ENCODE data around the gene PPIL4.

Gene PPIL4

DNA sequence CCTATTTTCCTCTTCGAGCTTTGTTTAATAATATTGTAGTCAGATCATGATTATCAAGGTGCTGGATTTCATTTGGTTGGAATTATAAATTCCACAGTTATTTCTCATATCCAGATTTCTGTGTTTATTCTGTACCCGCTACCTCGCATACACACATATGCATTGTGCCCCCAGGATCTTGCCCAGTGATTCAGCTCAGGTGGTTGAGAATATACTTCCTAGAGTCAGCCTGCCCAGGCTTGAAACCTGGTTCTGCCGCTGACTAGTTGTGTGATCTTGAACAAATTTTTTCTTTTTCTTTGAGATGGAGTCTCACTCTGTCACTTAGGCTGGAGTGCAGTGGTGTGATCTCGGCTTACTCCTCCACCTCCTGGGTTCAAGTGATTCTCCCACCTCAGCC is 35.0 kb upstream of the PPIL4 start:
- no peaks in the 10 kb centered on the region for H3K27me3 ChIP-seq
- no peaks in the 10 kb centered on the region for H3K9me3 ChIP-seq
- no peak overlapping the region for H3K4me3 ChIP-seq (ENCODE audit: low read depth, low read length)
- DNase-seq, result no peak
- H3K4me1 ChIP-seq, result no peaks in the 10 kb centered on the region
- H3K36me3 ChIP-seq, result peaks cover 21% of the 10 kb centered on the region
- TF ChIP-seq, protein P1, sequence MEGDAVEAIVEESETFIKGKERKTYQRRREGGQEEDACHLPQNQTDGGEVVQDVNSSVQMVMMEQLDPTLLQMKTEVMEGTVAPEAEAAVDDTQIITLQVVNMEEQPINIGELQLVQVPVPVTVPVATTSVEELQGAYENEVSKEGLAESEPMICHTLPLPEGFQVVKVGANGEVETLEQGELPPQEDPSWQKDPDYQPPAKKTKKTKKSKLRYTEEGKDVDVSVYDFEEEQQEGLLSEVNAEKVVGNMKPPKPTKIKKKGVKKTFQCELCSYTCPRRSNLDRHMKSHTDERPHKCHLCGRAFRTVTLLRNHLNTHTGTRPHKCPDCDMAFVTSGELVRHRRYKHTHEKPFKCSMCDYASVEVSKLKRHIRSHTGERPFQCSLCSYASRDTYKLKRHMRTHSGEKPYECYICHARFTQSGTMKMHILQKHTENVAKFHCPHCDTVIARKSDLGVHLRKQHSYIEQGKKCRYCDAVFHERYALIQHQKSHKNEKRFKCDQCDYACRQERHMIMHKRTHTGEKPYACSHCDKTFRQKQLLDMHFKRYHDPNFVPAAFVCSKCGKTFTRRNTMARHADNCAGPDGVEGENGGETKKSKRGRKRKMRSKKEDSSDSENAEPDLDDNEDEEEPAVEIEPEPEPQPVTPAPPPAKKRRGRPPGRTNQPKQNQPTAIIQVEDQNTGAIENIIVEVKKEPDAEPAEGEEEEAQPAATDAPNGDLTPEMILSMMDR (IDR thresholded peaks at IDR 0.05; ENCODE audit: low read depth, low read length), result no peak

GRCh38 chr6:149567945-149568585 is 22.2 kb upstream of the PPIL4 start:
- H3K4me1 ChIP-seq, result no peaks in the 10 kb centered on the region; the same call in 1 of the 2 replicates
- DNase-seq, result no peak
- H3K27me3 ChIP-seq, result no peaks in the 10 kb centered on the region
- H3K4me3 ChIP-seq (ENCODE audit: low read depth, low read length), result no peak overlapping the region
- H3K9me3 ChIP-seq, result no peaks in the 10 kb centered on the region
- H3K36me3 ChIP-seq, result peaks cover 3% of the 10 kb centered on the region; the same call in 1 of the 2 replicates
- TF ChIP-seq, protein P1 (IDR thresholded peaks at IDR 0.05; ENCODE audit: low read depth, low read length), result no peak

DNA sequence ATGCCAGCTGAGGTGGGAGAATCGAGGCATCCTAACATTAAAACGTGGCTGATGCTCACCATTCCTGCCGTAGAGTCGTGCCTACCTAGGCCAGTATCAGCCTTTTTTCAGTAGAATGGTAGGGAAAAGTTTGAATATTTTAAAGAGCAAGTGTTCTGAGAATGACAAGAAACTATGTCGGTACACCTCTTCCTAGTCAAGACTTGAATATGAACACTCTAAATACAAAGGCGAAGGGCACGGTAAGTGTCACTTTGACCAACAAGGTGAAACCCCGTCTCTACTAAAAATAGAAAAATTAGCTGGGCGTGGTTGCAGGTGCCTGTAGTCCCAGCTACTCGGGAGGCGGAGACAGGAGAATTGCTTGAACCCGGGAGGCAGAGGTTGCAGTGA is 21.3 kb upstream of the PPIL4 start:
- Histone ChIP-seq H3K36me3 (no peaks in the 10 kb centered on the region; the same call in 1 of the 2 replicates), H3K9me3 (no peaks in the 10 kb centered on the region), H3K4me3 (ENCODE audit: low read depth, low read length) (peak overlapping the region; percentile 87), H3K27me3 (no peaks in the 10 kb centered on the region), H3K4me1 (no peaks in the 10 kb centered on the region; the same call in 1 of the 2 replicates)
- TF ChIP-seq, protein P1 (IDR thresholded peaks at IDR 0.05; ENCODE audit: low read depth, low read length), result no peak
- DNase-seq, result no peak

DNA sequence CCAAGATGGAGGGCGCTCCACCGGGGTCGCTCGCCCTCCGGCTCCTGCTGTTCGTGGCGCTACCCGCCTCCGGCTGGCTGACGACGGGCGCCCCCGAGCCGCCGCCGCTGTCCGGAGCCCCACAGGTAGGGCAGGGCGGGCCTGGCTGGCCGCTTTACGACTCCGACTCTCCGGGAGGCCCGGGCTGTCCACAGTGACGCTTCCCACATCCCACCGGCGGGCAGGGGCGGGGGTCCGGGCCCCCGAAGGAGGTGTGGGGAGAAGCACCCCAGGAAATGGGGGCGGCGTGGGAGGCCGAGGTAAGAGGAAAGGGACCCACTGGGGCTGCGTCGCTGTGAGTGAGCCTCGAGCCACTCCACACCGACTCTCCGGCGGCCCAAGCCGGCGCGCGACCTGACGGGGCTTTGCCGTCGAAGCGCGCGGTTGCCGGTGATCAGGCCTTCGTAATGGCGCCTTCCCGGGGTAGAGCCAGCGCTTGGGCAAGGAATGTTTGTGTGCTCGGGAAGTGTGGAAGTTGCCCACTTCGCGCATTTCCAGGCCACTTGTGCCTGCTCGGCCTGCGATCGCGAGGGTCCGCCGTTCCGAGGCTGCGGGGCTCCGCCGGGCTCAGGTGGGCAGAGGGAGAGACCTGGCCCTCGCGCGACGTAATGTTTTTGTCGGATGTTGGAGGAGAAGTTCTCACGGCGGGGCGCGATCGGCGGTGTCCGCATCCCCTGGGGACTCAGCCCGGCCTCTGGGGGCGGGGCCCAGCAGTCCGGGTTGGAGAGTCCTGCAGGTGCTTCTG is 20.8 kb upstream of the PPIL4 start:
- peak; percentile 58 for DNase-seq
- peak overlapping the region; percentile 87 for H3K4me3 ChIP-seq (ENCODE audit: low read depth, low read length)
- H3K27me3 ChIP-seq, result no peaks in the 10 kb centered on the region
- H3K9me3 ChIP-seq, result no peaks in the 10 kb centered on the region
- H3K36me3 ChIP-seq, result no peaks in the 10 kb centered on the region; the same call in 1 of the 2 replicates
- H3K4me1 ChIP-seq, result no peaks in the 10 kb centered on the region; the same call in 1 of the 2 replicates
- TF ChIP-seq, protein P1 (IDR thresholded peaks at IDR 0.05; ENCODE audit: low read depth, low read length), result no peak

GRCh38 chr6:149565527-149566409 is 19.9 kb upstream of the PPIL4 start, which contains the start of gene GINM1:
Gene GINM1 (plus strand): TSS chr6:149566375. CDS start chr6:149566415, 40 bp downstream.
- TF ChIP-seq, protein P1 (IDR thresholded peaks at IDR 0.05; ENCODE audit: low read depth, low read length), result peak; percentile 84
- Histone ChIP-seq H3K27me3 (no peaks in the 10 kb centered on the region), H3K4me1 (no peaks in the 10 kb centered on the region; the same call in 1 of the 2 replicates), H3K9me3 (no peaks in the 10 kb centered on the region), H3K4me3 (ENCODE audit: low read depth, low read length) (peak within 1 kb of the TSS; percentile 87), H3K36me3 (no peaks in the 10 kb centered on the region; the same call in 1 of the 2 replicates)
- DNase-seq, result peak; percentile 95
